HG03025 (cell line): ENCODE results near the gene GPR162.

ENCODE experiments used
- ATAC-seq: cut with Tn5 transposase; IDR thresholded peaks from one replicate; pipeline ENCODE4 v1.9.1; 2021; ENCODE audit warnings: mild to moderate bottlenecking, moderate library complexity; ENCODE audit not compliant: unreplicated experiment, low FRiP score

Gene GPR162

GRCh38 chr12:6786416-6787094 is 35.1 kb upstream of the GPR162 start:
- no peak for ATAC-seq

GRCh38 chr12:6787309-6787708 is 34.3 kb upstream of the GPR162 start:
- ATAC-seq: no peak

GRCh38 chr12:6788972-6789924 is 32.4 kb upstream of the GPR162 start, which contains the start of gene CD4:
Gene CD4 (plus strand): TSS chr12:6789528. CDS start chr12:6800139, 10,611 bp downstream.
- no peak for ATAC-seq

- ATAC-seq: no peak
Observed at GRCh38 chr12:6790496-6791150, 31.0 kb upstream of the GPR162 start.

- no peak for ATAC-seq
Observed at GRCh38 chr12:6791931-6792520, 29.6 kb upstream of the GPR162 start.

- ATAC-seq: no peak
Observed at GRCh38 chr12:6792522-6793201, 29.0 kb upstream of the GPR162 start.

- no peak for ATAC-seq
Observed at GRCh38 chr12:6795088-6795487, 26.5 kb upstream of the GPR162 start.

GRCh38 chr12:6796576-6796975 is 25.0 kb upstream of the GPR162 start:
- no peak for ATAC-seq

- no peak for ATAC-seq
Observed at GRCh38 chr12:6799147-6799546, 22.5 kb upstream of the GPR162 start.

- no peak for ATAC-seq
Observed at GRCh38 chr12:6807170-6807569, 14.5 kb upstream of the GPR162 start.

- no peak for ATAC-seq
Observed at GRCh38 chr12:6809056-6809455, 12.6 kb upstream of the GPR162 start.

- ATAC-seq: no peak
Observed at GRCh38 chr12:6810758-6811157, 10.9 kb upstream of the GPR162 start.

- no peak for ATAC-seq
Observed at GRCh38 chr12:6813363-6813762, 8.3 kb upstream of the GPR162 start.

GRCh38 chr12:6816598-6816997 is 5.0 kb upstream of the GPR162 start:
- no peak for ATAC-seq

- ATAC-seq: no peak
Observed at GRCh38 chr12:6817098-6817497, 4.5 kb upstream of the GPR162 start.

- ATAC-seq: no peak
Observed at GRCh38 chr12:6817662-6818157, 3.9 kb upstream of the GPR162 start.

GRCh38 chr12:6818222-6818621 is 3.4 kb upstream of the GPR162 start:
- ATAC-seq: no peak

- no peak for ATAC-seq
Observed at GRCh38 chr12:6818645-6819044, 3.0 kb upstream of the GPR162 start.

- no peak for ATAC-seq
Observed at GRCh38 chr12:6819106-6820030, 2.3 kb upstream of the GPR162 start.
